GM18867 (cell line): ENCODE results near the gene NLRP2B.
"Not testable (repeated sequence)": the region's sequence is repeated elsewhere in the genome, so short reads cannot be mapped to it uniquely, and the experiment has no call there.

ENCODE experiments used
- ATAC-seq: cut with Tn5 transposase; IDR thresholded peaks from one replicate; pipeline ENCODE4 v1.9.1; 2021; ENCODE audit warnings: mild to moderate bottlenecking, moderate library complexity; ENCODE audit not compliant: unreplicated experiment

The NLRP2B gene

DNA sequence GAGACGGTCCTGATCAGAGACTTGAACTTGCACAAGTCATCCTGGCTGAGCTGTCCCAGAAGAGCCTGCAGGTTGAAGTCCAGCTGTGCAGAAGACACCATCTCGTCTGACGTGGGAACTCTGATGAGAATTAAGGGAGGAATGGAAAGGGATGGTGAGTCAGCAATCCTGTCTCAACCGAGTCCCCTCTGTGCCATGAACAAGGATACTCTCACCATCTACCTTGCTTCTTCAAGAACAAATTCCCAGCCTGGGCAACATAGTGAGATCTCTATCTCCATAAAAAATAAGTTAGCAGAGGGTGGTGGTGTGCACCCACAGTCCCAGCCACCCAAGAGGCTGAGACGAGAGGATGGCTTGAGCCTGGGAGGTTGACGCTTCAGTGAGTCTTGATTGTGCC, at the start of gene NLRP2B:
TSS of gene NLRP2B (minus strand) at position 101 of the 400 bp plus-strand sequence.
- no peak for ATAC-seq

DNA sequence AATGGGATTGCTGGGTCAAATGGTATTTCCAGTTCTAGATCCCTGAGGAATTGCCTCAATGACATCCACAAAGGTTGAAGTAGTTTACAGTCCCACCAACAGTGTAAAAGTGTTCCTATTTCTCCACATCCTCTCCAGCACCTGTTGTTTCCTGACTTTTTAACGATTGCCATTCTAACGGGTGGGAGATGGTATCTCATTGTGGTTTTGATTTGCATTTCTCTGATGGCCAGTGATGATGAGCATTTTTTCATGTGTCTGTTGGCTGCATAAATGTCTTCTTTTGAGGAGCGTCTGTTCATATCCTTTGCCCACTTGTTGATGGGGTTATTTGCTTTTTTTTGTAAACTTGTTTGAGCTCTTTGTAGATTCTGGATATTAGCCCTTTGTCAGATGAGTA, 45.9 kb upstream of the NLRP2B start:
- not testable (repeated sequence) for ATAC-seq

DNA sequence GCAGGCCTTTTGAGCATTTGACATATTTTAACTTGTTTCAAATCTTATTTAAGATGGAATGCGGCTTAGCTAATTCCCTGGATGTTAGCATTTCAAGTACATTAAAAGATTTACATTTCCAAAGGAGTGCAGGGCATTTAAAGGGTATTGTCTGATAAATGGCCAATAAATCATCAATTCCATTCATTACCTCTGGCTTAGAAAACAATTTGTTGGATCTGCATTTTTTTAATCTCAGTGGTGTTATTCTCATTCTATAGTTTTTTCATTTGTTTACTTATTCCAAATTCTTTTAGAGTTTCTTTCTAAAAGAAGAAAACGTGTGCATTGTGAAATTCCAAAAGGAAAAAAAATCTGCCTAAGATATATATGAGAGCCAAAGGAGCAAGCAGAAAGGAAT, 1.3 kb upstream of the NLRP2B start:
- no peak for ATAC-seq

DNA sequence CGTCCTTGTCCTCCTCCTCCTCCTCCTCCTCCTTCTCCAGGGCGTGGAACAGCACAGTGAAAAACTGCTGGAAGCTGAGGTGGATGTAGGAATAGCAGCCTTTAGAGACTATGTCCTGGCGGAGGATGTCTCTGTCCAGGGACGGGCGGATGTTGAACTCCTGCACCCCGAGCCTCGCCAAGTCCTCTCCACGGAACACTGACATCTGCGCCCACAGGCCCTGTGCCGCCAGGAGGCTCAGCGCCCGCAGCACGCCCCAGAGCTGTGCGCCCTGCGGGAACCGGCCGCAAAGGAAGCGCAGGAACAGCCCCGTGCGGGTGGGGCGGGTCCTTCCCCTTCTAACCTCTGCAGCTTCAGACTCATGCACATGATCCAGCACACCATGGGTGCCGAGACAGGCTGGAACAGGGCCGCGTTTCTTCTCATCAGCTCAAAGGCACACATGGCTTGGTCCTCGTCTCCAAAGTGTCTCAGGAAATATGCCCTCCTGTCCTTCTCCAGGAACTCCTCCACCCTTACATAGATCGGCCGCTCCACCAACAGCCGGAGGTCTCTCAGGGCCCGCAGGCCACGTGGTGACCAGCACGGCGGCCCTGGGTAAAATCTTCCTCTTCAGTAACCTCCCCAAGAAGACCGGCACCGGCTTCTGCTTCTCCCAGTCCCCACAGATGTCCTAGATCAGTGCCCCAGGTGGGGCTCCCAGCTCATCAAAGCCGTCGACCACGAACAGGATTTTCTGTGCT, 1.2 kb downstream of the NLRP2B start:
- ATAC-seq: no peak

DNA sequence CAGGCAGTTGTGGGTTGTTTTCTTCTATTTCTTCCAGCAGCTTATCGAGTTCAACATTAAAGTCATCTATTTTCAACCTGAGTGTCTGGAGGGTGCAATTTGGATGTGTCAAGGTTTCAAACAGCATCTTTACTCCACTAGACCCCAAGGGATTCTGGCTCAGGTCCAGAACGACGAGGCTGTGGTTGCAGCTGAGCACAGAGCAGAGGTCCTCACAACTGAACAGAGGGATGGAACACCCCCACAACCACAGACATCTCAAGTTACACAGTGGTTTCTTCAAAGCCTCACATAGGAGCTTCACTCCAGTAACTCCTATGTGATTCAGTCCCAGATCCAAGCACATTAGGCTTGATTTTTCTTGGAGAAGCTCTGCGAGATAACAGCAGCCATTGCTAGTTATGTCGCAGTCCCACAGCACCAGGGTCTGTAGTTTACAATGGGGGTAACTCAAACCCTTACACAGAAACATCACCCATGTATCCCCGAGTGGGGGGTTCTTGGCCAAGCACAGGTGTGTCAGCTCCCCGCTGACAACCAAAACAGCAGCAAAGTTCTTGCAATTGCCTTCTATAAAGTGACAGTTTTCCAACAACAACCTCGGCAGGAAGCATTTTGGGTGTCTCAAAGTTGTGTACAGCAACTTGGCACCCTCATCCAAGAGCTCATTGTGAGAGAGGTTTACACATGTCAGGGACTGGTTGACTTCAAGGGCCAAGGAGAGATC, 2.8 kb downstream of the NLRP2B start:
- ATAC-seq: no peak

DNA sequence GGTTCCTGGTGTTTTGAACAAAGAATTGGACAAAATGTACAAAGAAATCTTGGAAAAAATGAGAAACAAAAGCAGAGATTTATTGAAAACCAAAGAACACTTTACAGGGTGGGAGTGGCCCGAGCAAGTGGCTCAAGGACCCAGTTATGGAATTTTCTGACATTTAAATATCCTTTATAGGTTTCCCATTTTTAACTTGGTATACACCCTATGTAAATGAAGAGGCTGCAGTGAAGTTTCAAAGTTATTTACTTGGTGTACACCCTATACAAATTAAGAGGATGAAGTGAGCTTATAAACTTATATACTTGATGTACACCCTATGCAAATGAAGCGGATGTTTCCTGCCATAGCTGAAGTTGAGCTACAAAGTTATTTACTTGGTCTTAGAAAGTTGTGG, 4.7 kb downstream of the NLRP2B start:
- no peak for ATAC-seq

DNA sequence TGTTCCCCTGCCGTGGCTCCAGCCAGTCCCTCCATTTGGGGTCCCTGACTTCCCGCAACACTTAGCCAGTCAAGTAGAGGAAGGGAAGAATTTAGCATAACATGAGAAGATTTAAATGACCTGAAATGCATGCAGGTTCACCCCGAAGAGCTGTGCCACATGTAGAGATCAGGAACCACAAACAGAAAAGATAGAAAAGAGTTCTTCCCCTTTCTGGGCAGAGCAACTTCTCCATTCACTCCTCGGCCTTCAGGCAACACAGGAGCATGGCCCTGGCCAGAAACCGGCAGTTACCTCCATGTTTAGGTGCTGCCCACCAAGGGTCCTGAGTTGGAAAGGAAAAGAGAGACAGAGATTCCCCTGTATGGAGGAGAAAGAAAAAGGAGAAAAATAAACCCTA, 5.2 kb downstream of the NLRP2B start:
- ATAC-seq: no peak

DNA sequence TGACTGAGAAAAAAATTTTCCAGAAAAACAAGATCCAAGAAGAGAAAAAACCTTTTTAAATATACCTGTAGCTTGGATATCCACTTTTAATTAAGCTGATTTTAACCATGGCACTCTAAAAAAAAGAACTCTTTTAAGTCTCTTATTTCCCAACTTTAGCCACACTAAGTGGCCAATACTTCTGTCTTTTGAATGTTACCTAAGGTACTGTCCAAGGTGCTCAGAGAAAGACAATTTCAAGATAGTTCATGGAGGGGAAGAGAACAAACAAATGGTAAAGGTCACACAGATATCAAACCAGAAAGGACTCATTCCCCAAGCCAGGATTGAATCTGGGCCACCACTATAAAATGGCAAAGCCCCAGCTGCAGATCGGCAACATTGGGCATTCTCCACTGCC, 10.1 kb downstream of the NLRP2B start:
- ATAC-seq: no peak

DNA sequence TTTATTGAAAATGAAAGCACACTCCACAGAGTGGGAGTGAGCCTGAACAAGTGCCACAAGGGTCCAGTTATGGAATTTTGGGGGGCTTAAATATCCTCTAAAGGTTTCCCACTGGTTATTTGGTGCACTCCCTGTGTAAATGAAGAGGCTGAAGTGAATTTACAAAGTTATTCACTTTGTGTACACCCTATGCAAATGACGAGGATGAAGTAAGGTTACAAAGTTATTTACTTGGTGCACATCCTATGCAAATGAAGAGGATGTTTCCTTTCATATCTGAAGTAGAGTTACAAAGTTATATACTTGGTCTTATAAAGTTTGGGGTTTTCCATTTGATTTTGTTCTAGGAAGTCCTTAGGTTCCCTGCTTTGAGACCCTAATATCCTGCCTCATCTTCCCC, 13.1 kb downstream of the NLRP2B start:
- no peak for ATAC-seq

DNA sequence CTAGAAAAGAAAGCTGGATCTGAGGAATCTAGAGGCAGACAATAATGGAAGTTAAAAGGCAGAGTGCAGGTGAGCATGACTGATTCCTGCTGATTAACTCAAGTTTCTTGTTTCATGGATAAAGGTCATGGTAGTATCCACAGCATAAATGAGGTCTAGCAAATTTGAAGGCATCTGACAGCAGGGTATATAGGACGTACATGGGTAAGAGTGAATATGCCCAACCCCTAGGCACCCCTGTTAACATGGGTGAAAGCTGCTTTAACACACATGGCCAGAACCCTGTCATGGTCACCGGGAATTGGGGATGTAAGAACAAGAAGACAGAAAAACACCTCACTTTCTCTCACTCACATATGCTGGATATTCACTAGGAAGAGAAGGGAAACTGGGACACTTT, 25.0 kb downstream of the NLRP2B start:
- ATAC-seq: no peak

DNA sequence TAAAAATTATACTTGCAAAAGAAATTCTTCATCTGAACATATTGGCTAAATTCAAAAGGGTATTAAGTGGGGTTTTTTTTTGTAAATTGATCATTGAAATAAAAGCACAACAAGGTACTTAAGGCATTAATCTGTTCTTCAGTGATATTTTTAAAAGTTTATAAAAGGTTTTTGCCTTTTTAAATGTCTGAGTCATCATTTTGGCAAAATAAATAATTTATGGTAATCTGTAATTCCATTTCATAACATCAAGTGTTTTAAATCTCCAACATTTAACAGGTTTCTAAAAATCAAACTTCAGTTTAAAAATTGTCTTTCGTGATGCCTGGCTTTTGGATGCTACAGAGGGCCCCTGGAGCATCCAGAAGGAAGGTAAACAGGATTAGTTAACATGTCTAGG, 27.4 kb downstream of the NLRP2B start:
- ATAC-seq: no peak

DNA sequence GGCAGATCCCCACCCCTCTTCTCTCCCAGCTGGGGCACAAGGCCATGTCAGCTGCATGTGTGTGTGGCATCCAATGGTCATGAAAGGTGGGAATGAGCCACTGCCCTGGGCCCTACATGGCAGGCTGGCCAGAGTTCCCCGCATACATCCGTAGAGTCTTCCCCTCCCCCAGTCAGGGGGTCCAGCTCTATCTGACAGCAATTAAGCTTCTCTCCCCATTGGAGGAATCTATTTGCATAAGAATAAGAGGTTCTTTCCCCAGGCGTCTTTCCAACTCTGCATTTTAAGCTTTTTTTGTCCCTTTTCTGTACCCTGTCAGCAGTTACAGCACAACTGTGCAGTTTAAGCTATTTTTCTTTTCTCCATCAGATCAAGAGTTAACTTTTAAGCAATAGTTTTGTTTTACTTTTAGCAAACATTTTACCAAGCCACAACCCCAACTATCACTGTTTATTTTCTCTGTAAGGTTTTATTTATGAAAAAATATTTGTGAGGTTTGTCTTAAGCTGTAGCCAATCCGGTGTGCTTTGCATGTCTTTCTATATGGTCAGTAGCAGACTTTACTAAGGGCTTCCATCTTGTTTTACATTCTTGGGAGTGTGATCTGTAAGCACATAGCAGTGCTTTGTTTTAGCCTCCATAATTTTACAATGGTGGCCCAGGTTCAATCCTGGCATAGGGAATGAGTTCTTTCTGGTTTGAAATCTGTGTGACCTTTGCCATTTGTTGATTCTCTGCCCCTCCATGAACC, 28.7 kb downstream of the NLRP2B start:
- no peak for ATAC-seq

DNA sequence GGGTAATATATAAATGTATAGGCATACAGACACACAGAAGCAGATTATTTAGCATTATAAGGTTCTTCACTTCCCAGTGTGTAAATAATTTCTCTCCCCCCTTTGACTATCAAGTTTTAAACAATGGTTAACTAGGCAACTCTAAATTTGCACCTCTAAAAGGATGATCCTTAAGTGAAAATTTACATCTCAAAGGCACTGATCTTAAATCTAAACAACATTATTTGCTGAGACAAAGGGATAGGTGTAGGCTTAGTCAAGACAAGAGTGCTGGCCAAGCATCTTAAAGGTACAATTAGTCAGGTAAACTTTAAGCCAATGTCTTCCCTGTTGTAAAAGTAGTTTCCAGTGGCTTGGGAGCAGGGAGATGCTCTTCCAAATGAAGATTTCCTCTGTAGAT, 33.0 kb downstream of the NLRP2B start:
- no peak for ATAC-seq

DNA sequence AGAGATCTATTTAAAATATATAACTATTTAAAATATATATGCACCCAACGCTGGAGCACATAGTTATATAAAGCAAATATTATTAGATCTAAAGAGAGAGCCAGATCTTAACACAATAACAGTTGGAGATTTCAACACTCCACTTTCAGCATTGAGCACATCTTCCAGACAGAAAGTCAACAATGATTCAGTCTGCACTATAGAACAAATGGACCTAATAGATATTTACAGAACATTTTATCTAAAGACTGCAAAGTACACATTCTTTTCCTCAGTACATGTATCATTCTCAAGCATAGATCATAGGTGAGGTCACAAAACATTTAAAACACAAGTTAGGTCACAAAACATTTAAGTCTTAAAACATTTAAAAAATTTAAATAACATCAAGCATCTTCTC, 36.4 kb downstream of the NLRP2B start:
- no peak for ATAC-seq

DNA sequence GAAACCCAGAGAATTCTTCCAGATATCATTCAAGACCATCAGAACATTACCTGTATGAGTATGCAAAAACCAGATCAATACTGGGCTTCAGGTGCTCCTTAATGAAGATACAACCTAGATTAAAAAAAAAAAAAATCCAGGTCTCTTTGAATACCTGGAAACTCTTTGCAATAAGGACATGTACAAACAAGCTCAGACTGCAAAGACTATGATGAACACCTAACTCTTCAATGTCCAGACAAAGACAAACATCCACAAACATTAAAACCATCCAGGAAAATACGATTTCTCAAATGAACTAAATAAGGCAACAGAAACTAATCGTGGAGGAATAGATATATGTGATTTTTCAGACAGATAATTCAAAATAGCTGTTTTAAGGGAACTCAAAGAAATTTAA, 38.7 kb downstream of the NLRP2B start:
- ATAC-seq: no peak

DNA sequence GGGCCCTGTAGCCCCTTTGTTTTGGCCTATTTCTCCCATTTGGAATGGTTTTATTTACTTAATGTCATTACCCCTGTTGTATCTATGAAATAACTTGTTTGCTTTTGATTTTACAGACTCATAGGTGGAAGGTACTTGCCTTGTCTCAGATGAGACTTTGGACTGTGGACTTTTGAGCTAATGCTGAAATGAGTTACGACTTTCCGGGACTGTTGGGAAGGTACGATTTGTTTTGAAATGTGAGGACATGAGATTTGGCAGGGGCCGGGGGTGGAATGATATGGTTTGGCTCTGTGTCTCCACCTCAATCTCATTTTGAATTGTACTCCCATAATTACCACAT, 39.4 kb downstream of the NLRP2B start:
- no peak for ATAC-seq

DNA sequence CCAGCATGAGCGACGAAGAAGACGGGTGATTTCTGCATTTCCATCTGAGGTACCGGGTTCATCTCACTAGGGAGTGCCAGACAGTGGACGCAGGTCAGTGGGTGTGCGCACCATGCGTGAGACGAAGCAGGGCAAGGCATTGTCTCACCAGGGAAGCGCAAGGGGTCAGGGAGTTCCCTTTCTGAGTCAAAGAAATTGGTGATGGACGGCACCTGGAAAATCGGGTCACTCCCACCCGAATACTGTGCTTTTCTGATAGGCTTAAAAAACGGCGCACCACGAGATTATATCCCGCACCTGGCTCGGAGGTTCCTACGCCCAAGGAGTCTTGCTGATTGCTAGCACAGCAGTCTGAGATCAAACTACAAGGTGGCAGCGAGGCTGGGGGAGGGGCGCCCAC, 50.6 kb downstream of the NLRP2B start:
- not testable (repeated sequence) for ATAC-seq
